ENCODE results near the gene LAMA4.

The LAMA4 gene

DNA sequence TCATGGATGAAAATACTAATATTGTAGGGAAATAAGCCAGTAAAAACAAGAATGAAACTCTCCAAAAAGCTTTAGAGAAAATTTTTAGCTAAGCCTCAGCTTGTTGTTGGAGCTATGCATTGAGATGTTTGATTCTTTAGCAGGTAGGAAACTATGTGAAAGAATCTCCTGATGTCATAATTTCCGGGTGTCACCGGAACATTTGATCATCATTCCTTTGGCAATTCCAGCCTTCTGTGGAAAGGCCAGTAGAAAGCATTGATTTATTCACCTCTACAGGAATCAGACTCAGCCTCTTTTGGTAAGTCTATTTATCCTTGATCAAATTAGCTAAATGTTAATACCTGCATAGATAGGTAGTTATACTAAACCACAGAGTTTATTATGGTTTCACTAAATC lies 157.5 kb downstream of the LAMA4 start:
- DNase-seq (ENCODE audit: low spot score), result no peak

DNA sequence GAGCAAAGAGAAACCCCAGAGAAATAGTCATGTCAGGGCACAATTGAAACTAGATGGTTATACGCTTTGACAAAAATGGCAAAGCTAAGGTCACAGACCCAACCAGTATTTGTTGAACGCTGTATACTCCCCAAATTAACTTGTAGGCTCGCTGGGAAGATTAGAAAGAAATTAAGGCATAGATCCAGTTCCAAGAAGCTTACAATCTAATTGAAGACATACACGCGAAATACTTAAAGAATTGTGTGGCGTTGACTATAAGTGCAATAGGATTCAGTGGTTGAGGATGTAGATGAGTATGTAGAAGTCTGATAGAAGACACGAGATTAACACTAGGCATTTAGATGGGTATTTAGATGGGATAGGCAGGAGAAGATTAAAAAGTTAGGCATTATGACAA lies 166.5 kb downstream of the LAMA4 start:
- DNase-seq (ENCODE audit: low spot score), result no peak

GRCh38 chr6:112087136-112087911 lies 167.0 kb downstream of the LAMA4 start, which contains the start of the genes FAM229B and TUBE1:
TSS of gene FAM229B (plus strand) at chr6:112087591. CDS start at chr6:112099284, 11,693 bp downstream.
TSS of gene TUBE1 (minus strand) at chr6:112087482. CDS start at chr6:112087434, 48 bp downstream.
- DNase-seq (ENCODE audit: low spot score), result peak; percentile 92

- no peak for DNase-seq (ENCODE audit: low spot score)
These were observed 167.6 kb downstream of the LAMA4 start for GRCh38 chr6:112086744-112087135.

DNA sequence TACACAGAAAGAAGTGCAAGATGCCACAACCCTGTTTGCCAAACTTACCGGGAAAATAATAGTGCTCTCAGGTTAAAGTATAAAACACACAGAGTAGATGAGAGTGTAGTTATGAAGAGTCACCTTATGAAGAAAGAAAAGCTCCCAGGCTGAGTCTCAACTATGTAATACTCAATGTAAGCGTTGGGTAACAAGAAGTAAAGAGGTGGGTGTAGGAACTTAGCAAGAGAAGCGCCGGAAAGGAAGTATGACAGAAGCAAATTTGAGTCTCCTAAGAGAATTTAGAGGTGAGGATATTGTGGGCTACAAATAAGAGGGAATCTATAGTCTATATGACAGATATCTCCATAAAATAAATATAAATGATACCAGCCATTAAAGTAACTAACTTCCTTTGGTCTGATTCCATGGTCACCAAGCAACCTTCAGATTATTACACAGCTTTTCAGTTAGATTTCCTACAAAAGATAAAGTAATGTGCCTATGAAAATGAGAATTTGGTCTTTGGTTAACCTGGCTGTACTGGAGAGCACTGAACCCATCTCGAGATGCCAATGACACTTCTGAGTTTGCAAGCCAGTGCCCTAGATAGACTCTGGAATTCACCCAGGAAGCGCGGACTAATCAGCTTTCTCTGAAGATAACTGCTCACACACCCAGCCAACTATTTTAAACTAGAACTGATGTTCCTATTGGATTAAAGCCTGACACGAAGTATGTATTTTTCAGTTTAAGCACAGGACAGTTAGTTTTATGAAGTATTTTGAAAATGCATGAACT lies 168.9 kb downstream of the LAMA4 start:
- no peak for DNase-seq (ENCODE audit: low spot score)

DNA sequence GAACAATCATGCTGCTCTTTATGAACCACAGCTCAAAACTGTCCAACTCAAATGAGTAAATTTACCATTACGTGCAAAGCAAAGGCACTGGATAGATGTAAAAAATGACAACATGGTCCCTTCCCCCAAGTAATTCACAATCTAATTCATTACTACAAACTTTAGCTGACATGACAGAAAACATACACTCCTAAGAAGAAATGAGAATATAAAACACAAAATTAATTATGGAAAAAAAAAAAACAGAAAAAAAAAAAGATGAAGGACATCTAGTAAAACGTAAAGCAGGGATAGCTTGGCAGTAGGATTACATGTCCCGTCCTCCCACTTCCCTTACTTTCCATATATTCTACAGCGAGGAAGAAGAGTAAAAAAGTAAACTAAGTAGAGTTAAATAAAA lies 172.8 kb downstream of the LAMA4 start:
- no peak for DNase-seq (ENCODE audit: low spot score)

DNA sequence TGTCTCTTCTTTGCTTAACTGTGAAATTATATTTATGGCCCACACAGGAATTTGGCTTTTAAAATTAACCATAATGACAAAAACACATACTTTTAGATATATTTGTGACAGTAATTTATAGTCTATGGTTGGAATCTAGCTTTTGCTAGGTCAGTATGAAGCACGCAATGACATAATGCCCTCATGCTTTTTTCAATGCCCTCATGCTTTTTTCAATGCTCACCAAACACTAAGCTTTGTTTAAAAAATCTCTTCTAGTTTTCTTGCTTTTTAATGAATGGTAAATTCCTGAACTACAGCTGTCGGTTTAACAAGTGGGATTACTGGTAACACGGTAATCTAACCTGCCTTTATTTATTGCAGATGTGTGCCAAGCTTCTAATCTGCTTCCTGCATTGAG lies 187.8 kb downstream of the LAMA4 start:
- no peak for DNase-seq (ENCODE audit: low spot score)

- no peak for DNase-seq (ENCODE audit: low spot score)
These were observed 188.9 kb downstream of the LAMA4 start for GRCh38 chr6:112065426-112065986.

GRCh38 chr6:112062966-112063365 lies 191.4 kb downstream of the LAMA4 start:
- DNase-seq (ENCODE audit: low spot score), result no peak

DNA sequence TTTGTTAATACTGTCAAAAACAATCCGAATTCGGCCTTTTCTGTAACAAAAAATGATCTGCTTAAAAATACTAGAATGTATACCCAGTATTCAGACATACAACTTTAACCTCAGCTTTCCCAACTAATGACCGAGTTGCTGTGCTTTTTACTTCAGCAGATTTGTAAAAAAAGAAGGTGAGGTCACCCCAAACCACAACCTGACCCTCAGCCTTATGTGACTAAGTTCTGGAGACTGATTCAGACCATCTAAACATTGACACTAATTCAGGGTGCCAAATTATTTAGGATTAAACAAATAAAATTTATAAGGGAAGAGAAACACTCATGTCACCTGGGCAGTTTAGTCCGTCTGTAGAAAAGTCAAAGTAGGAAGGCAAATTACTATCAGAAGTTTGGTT lies 192.8 kb downstream of the LAMA4 start:
- no peak for DNase-seq (ENCODE audit: low spot score)
